LHCN-M2 (cell line): ENCODE data around the gene ARL14. TPM values are rescaled to one million over a fixed set of nuclear protein-coding genes. Genes with fewer than 3 reads are reported as not detected.
A peak's percentile ranks its signal among the peaks of the same experiment; 100 is the strongest.

ENCODE experiments used
- DNase-seq: peaks from one replicate; pipeline ENCODE4 v3.0.0-alpha.2; 2012; ENCODE audit warnings: low read depth
- polyA plus RNA-seq: library from polyadenylated mRNA; unstranded; fragments of >200 nt; gene quantifications from one replicate; pipeline ENCODE4 v1.2.1, GENCODE V29; 2012; ENCODE audit warnings: missing spikeins
- total RNA-seq: library from RNA; depleted of rRNA; stranded (reverse); fragments of >200 nt; gene quantifications from 2 replicates; pipeline ENCODE4 v1.2.3, GENCODE V29; 2014; rRNA removed

The ARL14 gene
- total RNA-seq = not detected in 2 replicates
- not detected for polyA plus RNA-seq

DNA sequence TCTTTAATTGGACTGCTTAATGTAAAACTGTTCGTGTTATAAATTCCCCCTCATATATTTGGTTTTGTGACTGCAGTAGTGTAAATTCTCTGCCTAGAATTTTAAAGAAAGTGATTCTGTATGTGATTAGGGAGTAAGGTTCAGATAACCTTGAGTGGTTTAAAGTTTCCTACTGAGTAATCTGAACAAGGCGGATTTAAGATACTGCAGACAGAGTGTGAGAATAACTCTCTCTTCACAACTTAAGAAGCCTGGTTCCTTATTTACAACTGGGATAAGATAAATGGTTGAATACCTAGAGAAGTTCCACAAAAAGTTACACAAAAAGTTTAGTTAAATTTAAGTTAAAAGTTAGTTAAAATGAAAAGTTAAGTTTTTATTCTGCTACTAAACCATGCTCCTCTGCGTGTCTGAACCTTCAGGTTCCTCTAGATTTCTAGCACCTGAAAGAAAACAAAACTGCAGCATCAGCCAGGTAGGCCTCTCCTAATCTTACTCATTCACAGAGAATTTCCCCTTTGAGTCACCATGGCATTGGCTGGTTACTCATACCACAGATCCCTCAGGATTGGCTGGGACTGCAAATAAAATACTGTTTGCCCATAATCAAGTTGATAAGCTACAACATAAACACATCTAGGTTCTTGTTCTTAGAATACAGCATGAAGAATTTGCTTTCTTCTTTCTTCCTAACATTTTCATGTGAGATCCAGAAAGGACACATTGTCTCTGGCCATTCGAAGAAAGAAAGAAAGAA lies at the start of gene ARL14:
Gene ARL14 (plus strand): TSS at position 614 of the 757 bp plus-strand sequence. CDS start 187 bp downstream, outside the sequence.
- DNase-seq = peak; percentile 30

GRCh38 chr3:160629491-160629890 lies 47.5 kb upstream of the ARL14 start:
- DNase-seq = no peak

DNA sequence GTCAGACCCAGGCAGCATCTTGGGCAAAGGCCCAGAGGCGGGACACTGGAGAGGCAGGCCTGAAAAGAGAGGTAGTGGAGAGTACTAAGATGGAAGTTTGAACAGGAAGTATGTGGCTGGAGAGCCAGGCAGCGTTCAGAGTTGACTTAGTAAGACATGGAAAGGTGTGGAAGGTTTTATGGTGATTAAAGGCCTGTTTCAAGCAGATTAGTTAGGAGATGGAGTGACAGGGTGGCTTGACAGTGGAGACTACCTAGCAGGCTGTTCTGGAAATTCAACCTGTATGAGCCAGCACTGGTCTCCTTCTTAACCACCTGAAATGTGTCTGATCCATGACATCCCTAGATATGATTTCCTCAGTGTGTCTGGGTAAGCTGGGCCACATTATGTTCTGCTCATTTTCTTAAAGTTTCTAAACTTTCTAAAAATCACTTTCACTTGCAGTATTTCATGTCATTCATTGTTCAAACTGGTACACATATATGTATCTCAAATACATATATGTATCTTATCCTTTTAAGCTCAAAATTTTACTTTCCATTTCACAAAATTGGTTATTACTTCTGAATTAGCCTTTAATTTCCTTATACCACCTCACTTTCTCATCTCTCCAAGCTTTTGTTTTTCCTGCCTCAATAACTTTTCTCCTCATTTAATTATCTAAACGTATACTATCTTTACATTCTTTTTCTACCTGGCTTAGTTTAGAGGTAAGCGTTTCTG lies 43.4 kb upstream of the ARL14 start:
- no peak for DNase-seq

DNA sequence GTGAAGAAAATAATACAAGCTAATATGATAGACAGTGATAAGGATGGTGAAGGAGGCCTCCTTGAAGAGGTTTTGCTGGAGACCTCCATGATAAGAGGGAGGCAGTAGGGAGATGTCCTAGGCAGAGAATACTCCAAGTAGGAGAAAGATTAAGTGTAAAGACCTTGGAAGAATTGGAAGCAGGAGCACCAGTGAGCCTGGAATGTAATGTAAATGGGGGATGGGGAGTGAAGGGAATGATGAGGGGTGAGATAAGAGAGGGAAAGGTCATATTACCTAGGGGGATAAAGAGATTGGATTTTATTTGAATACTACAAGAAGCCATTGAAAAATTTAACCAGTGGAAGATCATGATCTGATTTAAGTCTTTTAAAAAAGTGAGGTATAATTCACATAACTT lies 41.7 kb upstream of the ARL14 start:
- no peak for DNase-seq

GRCh38 chr3:160637086-160637485 lies 39.9 kb upstream of the ARL14 start:
- no peak for DNase-seq

GRCh38 chr3:160638184-160638583 lies 38.8 kb upstream of the ARL14 start:
- no peak for DNase-seq

GRCh38 chr3:160641665-160642309 lies 35.2 kb upstream of the ARL14 start:
- DNase-seq = no peak

DNA sequence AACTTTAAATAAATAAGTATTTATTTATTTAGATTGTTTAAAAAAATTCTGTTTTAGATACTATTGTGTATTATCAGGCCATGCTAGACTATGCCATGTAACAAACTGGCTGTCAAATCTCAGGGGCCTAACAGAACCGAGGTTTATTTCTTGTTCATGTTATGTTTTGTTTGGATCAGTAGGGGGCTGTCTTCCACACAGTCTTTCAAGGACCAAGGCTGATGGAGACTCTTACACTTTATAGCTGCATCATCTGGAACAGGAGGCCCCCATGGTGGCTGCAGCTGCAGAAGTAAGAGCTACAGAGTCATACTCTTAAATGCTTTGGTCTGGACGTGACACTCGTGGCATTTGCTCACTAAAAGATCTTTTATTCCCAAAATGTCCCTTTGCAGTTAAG lies 33.0 kb upstream of the ARL14 start:
- DNase-seq = no peak

DNA sequence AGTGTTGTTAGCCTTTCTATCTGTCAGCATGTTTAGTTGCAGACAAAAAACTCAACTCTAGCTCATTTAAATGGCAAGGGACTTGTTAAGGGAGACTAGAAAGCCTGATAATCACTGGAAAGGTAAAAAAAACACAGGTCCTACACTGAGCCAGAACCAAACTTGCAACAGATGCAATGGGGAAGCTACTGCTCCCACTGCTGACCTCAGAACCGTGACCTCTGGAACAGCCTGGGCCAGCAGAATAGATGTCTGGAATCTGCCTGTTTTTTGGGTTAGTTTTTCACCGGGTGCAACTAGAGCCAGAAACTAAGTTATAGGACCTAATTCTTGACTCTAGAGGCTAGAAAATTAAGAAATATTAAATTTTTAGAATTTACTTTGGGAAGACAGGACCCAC lies 32.5 kb upstream of the ARL14 start:
- no peak for DNase-seq

DNA sequence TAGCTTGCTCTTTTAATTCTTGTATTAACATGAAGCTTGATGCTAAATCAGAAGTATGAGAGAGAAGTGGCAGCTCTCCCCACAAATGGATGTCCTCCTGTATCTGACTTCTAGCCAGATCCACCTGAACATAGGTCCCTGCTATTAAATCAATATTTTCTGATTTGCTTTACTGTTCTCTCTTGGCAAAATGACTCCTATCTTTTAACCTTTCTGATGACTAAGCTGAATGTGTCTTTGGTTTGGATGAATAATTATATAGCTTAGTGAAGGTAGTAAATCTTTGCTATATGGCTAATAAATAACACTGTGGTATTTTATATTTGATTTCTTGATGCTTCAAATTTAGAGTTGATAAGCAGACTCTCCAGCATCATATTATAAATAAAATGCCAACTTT lies 28.3 kb upstream of the ARL14 start:
- no peak for DNase-seq

- DNase-seq = no peak
Measured at GRCh38 chr3:160649596-160649995, 27.4 kb upstream of the ARL14 start.

GRCh38 chr3:160653512-160653911 lies 23.4 kb upstream of the ARL14 start:
- no peak for DNase-seq

DNA sequence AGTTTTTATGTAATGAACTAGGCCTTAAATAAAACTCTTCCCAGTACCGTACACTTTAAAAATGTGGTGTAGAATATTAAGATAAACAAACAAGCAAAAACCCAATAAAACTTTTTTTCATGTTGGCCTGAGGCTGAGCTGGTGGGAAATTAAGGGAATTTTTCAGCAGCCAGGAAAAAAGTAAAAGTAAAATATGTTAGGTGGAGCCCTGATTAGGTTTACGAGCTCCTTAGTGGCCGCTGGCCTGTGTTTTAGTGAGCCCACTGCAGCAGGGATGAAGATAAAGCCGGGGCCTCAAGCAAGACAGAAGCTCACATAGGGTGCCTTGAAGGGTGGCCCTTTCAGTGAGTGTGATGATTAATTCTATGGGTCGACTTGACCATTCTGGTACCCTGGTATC lies 16.1 kb upstream of the ARL14 start:
- DNase-seq = no peak

DNA sequence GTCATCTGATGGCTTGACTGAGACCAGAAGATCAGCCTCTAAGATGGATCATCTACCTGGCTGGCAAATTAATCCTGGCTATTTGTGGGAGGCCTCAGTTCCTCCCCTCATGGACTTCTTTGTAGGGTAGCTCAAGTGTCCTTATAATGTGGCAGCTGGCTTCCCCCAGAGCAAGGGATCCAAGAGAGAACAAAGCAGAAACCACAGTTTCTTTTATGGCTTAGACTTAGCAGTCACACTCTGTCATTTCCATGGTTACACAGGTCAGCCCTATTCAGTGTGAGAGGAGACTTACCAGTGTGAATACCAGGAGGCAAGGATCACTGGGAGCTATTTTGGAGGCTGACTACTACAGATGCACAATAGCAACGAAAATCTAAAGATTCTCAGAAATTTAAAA lies 15.3 kb upstream of the ARL14 start:
- DNase-seq = no peak

- DNase-seq = no peak
Measured at GRCh38 chr3:160665231-160665630, 11.7 kb upstream of the ARL14 start.

- peak; percentile 44 for DNase-seq
Measured at GRCh38 chr3:160665784-160666526, 11.0 kb upstream of the ARL14 start.

DNA sequence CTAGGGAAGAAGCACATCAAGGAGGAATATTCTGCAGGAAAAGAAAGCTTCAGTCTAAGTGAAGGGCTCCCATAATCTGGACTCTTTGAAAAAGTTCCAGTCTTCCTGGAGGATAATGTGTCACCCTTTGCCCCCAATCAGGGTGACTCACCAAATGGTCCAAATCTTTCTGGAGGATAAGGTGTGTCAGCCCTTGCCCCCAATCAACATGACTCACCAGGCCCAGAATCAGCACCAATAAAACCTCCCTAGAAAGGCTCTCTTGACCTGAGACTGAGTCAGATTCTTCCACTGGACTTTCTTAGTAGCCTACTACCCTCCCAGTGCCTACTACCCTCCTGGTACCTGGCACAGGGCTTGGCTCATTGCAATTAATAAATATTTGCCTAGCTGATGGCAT lies 9.5 kb upstream of the ARL14 start:
- DNase-seq = peak; percentile 35

GRCh38 chr3:160668454-160668853 lies 8.5 kb upstream of the ARL14 start:
- no peak for DNase-seq

GRCh38 chr3:160671231-160671630 lies 5.7 kb upstream of the ARL14 start:
- peak; percentile 6 for DNase-seq

DNA sequence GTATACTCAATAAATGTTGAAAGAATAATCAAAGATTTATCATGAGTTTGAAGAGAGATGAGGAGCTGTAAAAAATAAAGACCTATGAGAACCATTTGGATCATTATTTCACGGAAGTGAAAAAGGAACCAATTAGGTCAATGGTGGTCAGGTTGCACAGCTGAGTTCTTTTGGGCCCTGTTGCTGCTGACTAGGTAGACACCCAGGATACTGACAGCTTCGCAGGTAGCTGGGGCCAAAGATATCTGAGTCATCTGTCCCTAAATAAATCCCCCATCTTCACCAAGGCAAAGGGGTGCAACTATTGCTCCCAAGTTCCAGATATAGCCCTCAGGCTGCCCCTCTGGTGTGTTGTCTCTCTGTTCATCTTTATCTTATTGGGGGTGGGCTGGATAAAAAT lies 5.0 kb upstream of the ARL14 start:
- DNase-seq = no peak

- no peak for DNase-seq
Measured at GRCh38 chr3:160673188-160673587, 3.8 kb upstream of the ARL14 start.

- DNase-seq = no peak
Measured at GRCh38 chr3:160675566-160676124, 1.3 kb upstream of the ARL14 start.
